ENCODE measurements around the gene ALDH1L1. TPM values are rescaled to one million over a fixed set of nuclear protein-coding genes. Genes with fewer than 3 reads are reported as not detected.

ALDH1L1 gene
- polyA plus RNA-seq, 1 donor: 44.0 TPM

- no peak for DNase-seq
These were observed 125.5 kb downstream of the ALDH1L1 start for GRCh38 chr3:126054870-126055269.

DNA sequence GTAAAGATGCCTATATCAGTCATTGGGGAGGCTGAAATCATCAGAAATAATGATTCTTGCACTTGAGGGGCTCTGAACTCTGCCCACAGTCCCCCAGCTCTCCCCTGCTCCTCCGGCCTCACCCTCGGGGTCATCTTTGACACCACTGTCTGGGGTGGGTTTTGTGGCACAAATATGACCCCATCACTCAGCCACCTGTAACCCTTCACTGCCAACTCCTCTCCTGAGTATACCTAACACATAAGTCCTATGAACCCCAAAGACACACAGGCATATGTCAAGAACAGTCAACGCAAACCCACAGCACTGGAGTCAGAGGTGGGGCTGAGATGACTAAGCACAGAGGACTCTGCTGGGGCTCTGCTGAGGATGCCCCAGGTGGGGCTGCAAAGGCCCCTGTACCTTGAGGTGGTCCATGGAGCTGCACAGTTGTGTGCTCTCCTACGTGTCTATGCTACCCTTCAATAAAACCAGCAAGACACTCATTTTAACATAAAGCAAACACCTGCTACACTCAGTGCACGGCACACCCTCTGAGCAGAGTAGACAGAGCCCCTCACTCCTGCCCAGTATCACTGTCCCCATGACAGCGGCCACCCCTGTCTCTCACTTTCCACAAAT, 126.3 kb downstream of the ALDH1L1 start:
- DNase-seq: no peak

Other genes starting within 250 kb of the ALDH1L1 start
- gene ROPN1B, start 211.4 kb downstream of the ALDH1L1 start, polyA plus RNA-seq (ENCODE audit: insufficient read length): 1.6 TPM
- 72.0 TPM for gene SLC41A3, start 96.5 kb downstream of the ALDH1L1 start, polyA plus RNA-seq (ENCODE audit: insufficient read length)
- gene KLF15, start 176.8 kb upstream of the ALDH1L1 start, polyA plus RNA-seq (ENCODE audit: insufficient read length): 11.3 TPM
- 1.7 TPM for gene CFAP100, start 214.3 kb upstream of the ALDH1L1 start, polyA plus RNA-seq (ENCODE audit: insufficient read length)

All from left kidney (tissue), 2 donors.